Measurements from ENCODE around the gene NKAIN4. TPM values are rescaled to one million over a fixed set of nuclear protein-coding genes. Genes with fewer than 3 reads are reported as not detected.

NKAIN4 gene
- total RNA-seq, 4 donors from 2014 or later, result 40.9 TPM; not detected in 3

GRCh38 chr20:63212393-63212730, 41.9 kb downstream of the NKAIN4 start:
- no peaks in the 10 kb centered on the region for H3K4me1 ChIP-seq
- TF ChIP-seq POLR2A (IDR thresholded peaks at IDR 0.05) (no peak), CTCF (IDR thresholded peaks at IDR 0.05) (no peak)
- H3K27ac ChIP-seq, result no peak overlapping the region
- no peaks in the 10 kb centered on the region for H3K27me3 ChIP-seq
- H3K9me3 ChIP-seq, result no peaks in the 10 kb centered on the region
- intact Hi-C loops (cut with DNase I; ENCODE audit: low total_unique reads), result no loop called here
- no peaks in the 10 kb centered on the region for H3K36me3 ChIP-seq
- DNase-seq, result no peak
- H3K4me3 ChIP-seq, result no peak overlapping the region

GRCh38 chr20:63210011-63210605, 44.2 kb downstream of the NKAIN4 start:
- no peak for DNase-seq
- Histone ChIP-seq H3K27ac (no peak overlapping the region), H3K9me3 (no peaks in the 10 kb centered on the region), H3K4me3 (no peak overlapping the region), H3K4me1 (no peaks in the 10 kb centered on the region), H3K27me3 (no peaks in the 10 kb centered on the region), H3K36me3 (no peaks in the 10 kb centered on the region)
- TF ChIP-seq POLR2A (IDR thresholded peaks at IDR 0.05) (no peak), CTCF (IDR thresholded peaks at IDR 0.05) (no peak)
- intact Hi-C loops (cut with DNase I; ENCODE audit: low total_unique reads), result no loop called here

GRCh38 chr20:63208346-63208909, 45.8 kb downstream of the NKAIN4 start:
- Histone ChIP-seq H3K27me3 (no peaks in the 10 kb centered on the region), H3K4me3 (no peak overlapping the region), H3K9me3 (no peaks in the 10 kb centered on the region), H3K36me3 (no peaks in the 10 kb centered on the region), H3K4me1 (no peaks in the 10 kb centered on the region), H3K27ac (no peak overlapping the region)
- TF ChIP-seq CTCF (IDR thresholded peaks at IDR 0.05) (no peak), POLR2A (IDR thresholded peaks at IDR 0.05) (no peak)
- no peak for DNase-seq
- intact Hi-C loops (cut with DNase I; ENCODE audit: low total_unique reads), result no loop called here

GRCh38 chr20:63206878-63207277, 47.4 kb downstream of the NKAIN4 start:
- DNase-seq, result no peak
- H3K27me3 ChIP-seq, result no peaks in the 10 kb centered on the region
- intact Hi-C loops (cut with DNase I; ENCODE audit: low total_unique reads), result no loop called here
- no peaks in the 10 kb centered on the region for H3K36me3 ChIP-seq
- no peaks in the 10 kb centered on the region for H3K9me3 ChIP-seq
- no peak overlapping the region for H3K4me3 ChIP-seq
- no peak for TF ChIP-seq POLR2A (IDR thresholded peaks at IDR 0.05)
- TF ChIP-seq CTCF (IDR thresholded peaks at IDR 0.05), result no peak
- no peaks in the 10 kb centered on the region for H3K4me1 ChIP-seq
- H3K27ac ChIP-seq, result no peak overlapping the region

GRCh38 chr20:63205896-63206295, 48.4 kb downstream of the NKAIN4 start:
- Histone ChIP-seq H3K27me3 (no peaks in the 10 kb centered on the region), H3K9me3 (no peaks in the 10 kb centered on the region), H3K27ac (no peak overlapping the region), H3K36me3 (no peaks in the 10 kb centered on the region), H3K4me1 (no peaks in the 10 kb centered on the region), H3K4me3 (no peak overlapping the region)
- TF ChIP-seq CTCF (IDR thresholded peaks at IDR 0.05) (no peak), POLR2A (IDR thresholded peaks at IDR 0.05) (no peak)
- intact Hi-C loops (cut with DNase I; ENCODE audit: low total_unique reads), result no loop called here
- no peak for DNase-seq
